ENCODE data around the gene GABARAP.
A peak's percentile ranks its signal among the peaks of the same experiment; 100 is the strongest.
"Not testable (repeated sequence)": the region's sequence is repeated elsewhere in the genome, so short reads cannot be mapped to it uniquely, and the experiment has no call there.

The GABARAP gene

GRCh38 chr17:7260651-7261378 is 18.6 kb upstream of the GABARAP start:
- DNase-seq (ENCODE audit: low spot score): no peak

- DNase-seq (ENCODE audit: low spot score): no peak
Observed at GRCh38 chr17:7260151-7260550, 17.9 kb upstream of the GABARAP start.

GRCh38 chr17:7259555-7259889 is 17.3 kb upstream of the GABARAP start:
- DNase-seq (ENCODE audit: low spot score): no peak

- DNase-seq (ENCODE audit: low spot score): no peak
Observed at GRCh38 chr17:7258731-7259554, 16.7 kb upstream of the GABARAP start.

GRCh38 chr17:7256766-7257456 is 14.7 kb upstream of the GABARAP start:
- DNase-seq (ENCODE audit: low spot score): no peak

- DNase-seq (ENCODE audit: low spot score): no peak
Observed at GRCh38 chr17:7254511-7254910, 12.3 kb upstream of the GABARAP start.

GRCh38 chr17:7253082-7253481 is 10.8 kb upstream of the GABARAP start:
- DNase-seq (ENCODE audit: low spot score): no peak

- DNase-seq (ENCODE audit: low spot score): peak; percentile 88
Observed at GRCh38 chr17:7252176-7253043, 10.2 kb upstream of the GABARAP start, which contains the start of gene ELP5. Gene ELP5 (plus strand): TSS chr17:7252215. CDS start chr17:7252551, 336 bp downstream.

GRCh38 chr17:7251661-7252175 is 9.5 kb upstream of the GABARAP start, which contains the start of gene CTDNEP1:
Gene CTDNEP1 (minus strand): TSS chr17:7251734. CDS start chr17:7251296, 438 bp downstream.
- peak; percentile 99 for DNase-seq (ENCODE audit: low spot score)

GRCh38 chr17:7250695-7251627 is 8.7 kb upstream of the GABARAP start:
- DNase-seq (ENCODE audit: low spot score): no peak

GRCh38 chr17:7249830-7250229 is 7.6 kb upstream of the GABARAP start:
- DNase-seq (ENCODE audit: low spot score): no peak

GRCh38 chr17:7249214-7249613 is 7.0 kb upstream of the GABARAP start:
- no peak for DNase-seq (ENCODE audit: low spot score)

- no peak for DNase-seq (ENCODE audit: low spot score)
Observed at GRCh38 chr17:7248796-7249195, 6.5 kb upstream of the GABARAP start.

- no peak for DNase-seq (ENCODE audit: low spot score)
Observed at GRCh38 chr17:7246779-7247178, 4.5 kb upstream of the GABARAP start.

- DNase-seq (ENCODE audit: low spot score): not testable (repeated sequence)
Observed at GRCh38 chr17:7243838-7244237, 1.6 kb upstream of the GABARAP start.

GRCh38 chr17:7243453-7243729 is 1.1 kb upstream of the GABARAP start:
- no peak for DNase-seq (ENCODE audit: low spot score)

- peak; percentile 94 for DNase-seq (ENCODE audit: low spot score)
Observed at GRCh38 chr17:7242717-7243452, 636 bp upstream of the GABARAP start.

- no peak for DNase-seq (ENCODE audit: low spot score)
Observed at GRCh38 chr17:7241090-7241733, 1.0 kb downstream of the GABARAP start.

- DNase-seq (ENCODE audit: low spot score): no peak
Observed at GRCh38 chr17:7240375-7240774, 1.9 kb downstream of the GABARAP start.
